NT2/D1 (cell line): Measurements from ENCODE around the gene SEMA4B.

Experiments
- DNase-seq: peaks from one replicate; pipeline ENCODE4 v3.0.0-alpha.2; 2011; ENCODE audit warnings: low read depth, low spot score
- H3K27me3 ChIP-seq: 2 replicates; pipeline ENCODE4 v1.6.0; 2011; ENCODE audit warnings: mild to moderate bottlenecking; ENCODE audit not compliant: insufficient read length, insufficient read depth
- H3K36me3 ChIP-seq: 2 replicates; pipeline ENCODE4 v1.6.1; 2011; ENCODE audit warnings: mild to moderate bottlenecking, low read length, mixed read lengths; ENCODE audit not compliant: insufficient read depth, insufficient read length
- H3K4me1 ChIP-seq: 2 replicates; pipeline ENCODE4 v1.5.1; 2011; ENCODE audit not compliant: insufficient read depth, insufficient read length
- H3K4me3 ChIP-seq: 2 replicates; pipeline ENCODE4 v1.5.1; 2011; ENCODE audit warnings: low read depth; ENCODE audit not compliant: insufficient read length
- H3K9ac ChIP-seq: 2 replicates; pipeline ENCODE4 v1.6.0; 2011; ENCODE audit warnings: low read depth; ENCODE audit not compliant: insufficient read length
- H3K9me3 ChIP-seq: 2 replicates; pipeline ENCODE4 v1.5.1; 2011; ENCODE audit warnings: mild to moderate bottlenecking, low read length; ENCODE audit not compliant: insufficient read depth
- SUZ12 ChIP-seq: IDR thresholded peaks from 2 replicates; pipeline ENCODE4 v1.6.1; 2011; ENCODE audit not compliant: insufficient read length, insufficient read depth; ENCODE audit errors: extremely low read depth
- YY1 ChIP-seq: IDR thresholded peaks from 2 replicates; pipeline ENCODE4 v1.6.1; 2011; ENCODE audit not compliant: insufficient read length, insufficient read depth
- ZNF274 ChIP-seq: IDR thresholded peaks from 2 replicates; pipeline ENCODE4 v1.6.1; 2011; ENCODE audit warnings: mild to moderate bottlenecking, low read depth, low read length

Gene SEMA4B

DNA sequence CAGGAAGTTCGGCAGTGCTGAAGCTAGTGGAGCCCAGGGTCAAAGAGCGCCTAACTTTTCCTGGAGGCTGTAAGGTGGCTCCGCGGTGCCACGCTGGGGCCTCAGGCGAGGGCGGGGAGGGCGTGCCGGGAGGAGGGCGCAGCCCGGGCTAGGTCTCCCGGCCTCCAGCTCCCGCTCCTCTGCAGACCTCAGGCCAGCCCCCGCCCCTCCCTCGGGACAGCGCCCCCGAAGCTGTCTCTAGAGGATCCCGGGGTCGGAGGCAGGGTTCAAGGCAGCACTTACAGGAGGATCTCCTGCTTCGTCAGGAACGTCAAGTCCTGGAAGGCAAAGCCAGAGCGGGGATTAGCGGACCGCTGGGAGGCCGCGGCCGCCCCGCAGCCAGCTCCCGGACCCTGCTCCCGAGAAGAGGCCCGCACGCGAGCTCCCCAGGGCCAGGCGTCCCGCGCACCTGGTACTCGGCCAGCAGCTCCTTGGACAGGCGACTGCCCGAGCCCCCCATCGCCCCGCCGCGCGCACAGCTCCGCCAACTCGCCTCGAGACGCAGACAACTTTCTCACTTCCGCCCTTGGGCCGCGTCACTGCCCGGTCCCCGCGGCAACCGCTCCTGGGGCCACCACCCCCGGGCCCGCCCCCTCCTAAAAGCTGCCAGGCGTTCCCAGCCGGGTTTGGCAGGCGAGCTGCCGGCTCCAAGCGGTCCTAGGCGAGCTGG lies 32.4 kb downstream of the SEMA4B start, which contains the start of gene CIB1:
TSS of gene CIB1 (minus strand) at position 555 of the 709 bp plus-strand sequence. CDS start at position 499, 56 bp downstream.
- Histone ChIP-seq H3K9ac (peak within 1 kb of the TSS; percentile 82), H3K27me3 (no peaks in the 10 kb centered on the region), H3K4me1 (no peaks in the 10 kb centered on the region), H3K9me3 (no peaks in the 10 kb centered on the region), H3K36me3 (peaks cover 45% of the 10 kb centered on the region), H3K4me3 (peak within 1 kb of the TSS; percentile 81)
- TF ChIP-seq SUZ12 (no peak), ZNF274 (no peak), YY1 (no peak)
- DNase-seq: peak; percentile 85

DNA sequence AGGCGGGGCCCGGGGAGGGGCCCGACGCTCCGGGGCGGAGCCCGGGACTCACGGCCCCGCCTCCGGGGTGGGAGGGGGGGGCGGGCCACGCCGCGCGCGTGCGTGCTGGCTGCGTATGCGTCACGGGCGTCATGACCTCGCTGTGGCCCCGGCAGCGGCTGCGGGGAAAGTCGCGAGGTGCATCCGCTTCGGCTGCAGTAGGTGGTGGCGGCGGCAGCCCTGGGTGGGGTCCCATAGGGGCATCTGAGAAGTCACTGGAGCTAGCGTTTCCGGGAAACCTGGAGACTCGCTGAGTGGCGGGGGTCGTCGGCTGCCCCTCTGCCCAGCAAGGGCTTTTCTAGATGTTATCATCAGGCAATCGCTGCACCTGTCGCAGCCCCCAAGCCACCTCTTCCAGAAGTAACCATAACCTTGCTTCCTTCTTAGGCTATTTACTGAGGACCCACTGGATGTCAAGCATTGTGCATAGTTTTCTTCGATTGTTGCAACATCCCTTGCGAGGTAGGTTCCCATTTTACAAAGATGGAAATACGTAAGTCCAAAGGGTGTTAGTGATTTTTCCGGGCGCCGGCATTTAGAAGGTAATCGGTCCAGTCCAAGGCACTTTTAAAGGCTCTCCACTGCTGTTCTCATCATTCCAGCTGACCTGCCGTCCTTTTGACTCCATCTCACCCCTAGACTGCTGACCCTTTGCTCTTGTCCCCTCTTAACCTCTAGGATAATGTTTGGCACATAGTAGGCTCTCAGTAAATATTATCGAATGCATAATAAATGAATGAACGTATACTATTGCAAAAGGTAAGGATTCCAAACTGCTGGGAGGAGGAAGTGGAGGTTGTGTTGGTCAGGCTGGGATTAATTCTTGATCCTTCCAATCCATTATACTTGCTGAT lies 33.2 kb downstream of the SEMA4B start, which contains the start of gene GDPGP1:
TSS of gene GDPGP1 (plus strand) at position 114 of the 893 bp plus-strand sequence. CDS start 6,700 bp downstream, outside the sequence.
- peak within 1 kb of the TSS; percentile 81 for H3K4me3 ChIP-seq
- H3K27me3 ChIP-seq: no peaks in the 10 kb centered on the region
- H3K36me3 ChIP-seq: peaks cover 39% of the 10 kb centered on the region
- no peaks in the 10 kb centered on the region for H3K4me1 ChIP-seq
- H3K9me3 ChIP-seq: no peaks in the 10 kb centered on the region
- peak within 1 kb of the TSS; percentile 82 for H3K9ac ChIP-seq
- no peak for DNase-seq
- TF ChIP-seq YY1 (no peak), SUZ12 (no peak)

DNA sequence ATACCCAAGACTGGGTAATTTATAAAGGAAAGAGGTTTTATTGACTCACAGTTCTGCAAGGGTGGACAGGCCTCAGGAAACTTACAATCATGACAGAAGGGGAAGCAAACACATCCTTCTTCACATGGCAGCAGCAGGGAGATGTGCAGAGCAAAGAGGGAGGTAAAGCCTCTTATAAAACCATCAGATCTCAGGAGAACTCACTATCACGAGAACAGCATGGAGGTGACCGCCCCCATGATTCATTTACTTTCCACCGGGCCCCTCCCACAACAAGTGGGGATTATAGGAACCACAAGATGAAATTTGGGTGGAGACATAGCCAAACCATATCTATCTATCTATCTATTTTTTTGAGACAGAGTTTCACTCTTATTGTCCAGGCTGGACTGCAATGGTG lies 38.2 kb downstream of the SEMA4B start:
- peaks cover 24% of the 10 kb centered on the region for H3K36me3 ChIP-seq
- no peak overlapping the region for H3K9ac ChIP-seq
- TF ChIP-seq YY1: no peak
- no peak for TF ChIP-seq SUZ12
- no peak for TF ChIP-seq ZNF274
- no peak for DNase-seq
- no peaks in the 10 kb centered on the region for H3K4me1 ChIP-seq
- no peaks in the 10 kb centered on the region for H3K9me3 ChIP-seq
- no peak overlapping the region for H3K4me3 ChIP-seq
- H3K27me3 ChIP-seq: no peaks in the 10 kb centered on the region

DNA sequence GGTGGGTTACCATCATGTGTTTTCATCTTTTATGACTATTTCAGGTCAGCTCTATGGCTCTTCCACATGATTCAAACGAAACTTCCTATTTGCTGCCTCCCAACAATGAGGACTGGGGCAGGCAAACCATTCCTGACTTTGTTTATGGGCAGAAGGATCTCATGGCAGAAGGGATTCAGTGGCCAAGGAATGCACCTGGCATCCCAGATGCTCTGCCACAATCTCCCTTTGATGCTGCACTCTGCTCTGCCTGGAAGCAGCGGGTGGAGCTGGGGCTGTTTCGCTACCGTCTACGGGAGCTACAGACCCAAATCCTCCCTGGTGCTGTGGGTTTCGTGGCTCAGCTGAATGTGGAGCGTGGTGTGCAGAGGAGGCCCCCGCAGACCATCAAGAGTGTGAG lies 39.7 kb downstream of the SEMA4B start:
- DNase-seq: no peak
- Histone ChIP-seq H3K36me3 (peaks cover 24% of the 10 kb centered on the region), H3K4me3 (no peak overlapping the region), H3K9me3 (no peaks in the 10 kb centered on the region), H3K27me3 (no peaks in the 10 kb centered on the region), H3K4me1 (no peaks in the 10 kb centered on the region), H3K9ac (no peak overlapping the region)
- TF ChIP-seq SUZ12: no peak
- TF ChIP-seq ZNF274: no peak
- no peak for TF ChIP-seq YY1

DNA sequence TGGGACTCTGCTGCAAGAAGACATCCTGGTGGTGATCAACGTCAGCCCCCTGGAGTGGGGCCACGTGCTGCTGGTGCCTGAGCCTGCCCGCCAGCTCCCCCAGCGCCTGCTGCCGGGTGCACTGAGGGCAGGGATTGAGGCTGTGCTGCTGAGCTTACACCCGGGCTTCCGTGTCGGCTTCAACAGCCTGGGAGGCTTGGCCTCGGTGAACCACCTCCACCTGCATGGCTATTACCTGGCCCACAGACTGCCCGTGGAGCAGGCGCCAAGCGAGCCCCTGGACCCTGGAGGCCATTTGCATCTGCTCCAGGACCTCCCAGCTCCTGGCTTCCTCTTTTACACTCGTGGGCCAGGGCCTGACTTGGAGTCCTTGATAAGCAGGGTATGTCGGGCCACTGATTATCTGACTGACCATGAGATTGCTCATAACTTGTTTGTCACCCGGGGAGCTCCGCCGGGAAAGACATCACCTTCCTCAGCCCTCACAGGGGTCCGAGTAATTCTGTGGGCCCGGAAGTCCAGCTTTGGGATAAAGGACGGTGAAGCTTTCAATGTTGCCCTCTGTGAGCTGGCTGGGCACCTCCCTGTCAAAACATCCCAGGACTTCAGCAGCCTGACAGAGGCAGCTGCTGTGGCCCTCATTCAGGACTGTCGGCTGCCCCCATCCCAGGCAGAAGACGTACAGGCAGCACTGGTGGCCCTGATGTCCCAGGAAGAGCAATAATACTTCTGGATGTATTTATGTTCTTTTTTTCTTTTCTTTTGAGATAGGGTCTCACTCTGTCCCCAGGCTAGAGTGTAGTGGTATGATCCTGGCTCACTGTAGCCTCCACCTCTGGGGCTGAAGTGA lies 40.4 kb downstream of the SEMA4B start:
- Histone ChIP-seq H3K9me3 (no peaks in the 10 kb centered on the region), H3K9ac (no peak overlapping the region), H3K27me3 (no peaks in the 10 kb centered on the region), H3K36me3 (peaks cover 19% of the 10 kb centered on the region), H3K4me3 (no peak overlapping the region), H3K4me1 (no peaks in the 10 kb centered on the region)
- TF ChIP-seq SUZ12 (no peak), YY1 (no peak), ZNF274 (no peak)
- no peak for DNase-seq

DNA sequence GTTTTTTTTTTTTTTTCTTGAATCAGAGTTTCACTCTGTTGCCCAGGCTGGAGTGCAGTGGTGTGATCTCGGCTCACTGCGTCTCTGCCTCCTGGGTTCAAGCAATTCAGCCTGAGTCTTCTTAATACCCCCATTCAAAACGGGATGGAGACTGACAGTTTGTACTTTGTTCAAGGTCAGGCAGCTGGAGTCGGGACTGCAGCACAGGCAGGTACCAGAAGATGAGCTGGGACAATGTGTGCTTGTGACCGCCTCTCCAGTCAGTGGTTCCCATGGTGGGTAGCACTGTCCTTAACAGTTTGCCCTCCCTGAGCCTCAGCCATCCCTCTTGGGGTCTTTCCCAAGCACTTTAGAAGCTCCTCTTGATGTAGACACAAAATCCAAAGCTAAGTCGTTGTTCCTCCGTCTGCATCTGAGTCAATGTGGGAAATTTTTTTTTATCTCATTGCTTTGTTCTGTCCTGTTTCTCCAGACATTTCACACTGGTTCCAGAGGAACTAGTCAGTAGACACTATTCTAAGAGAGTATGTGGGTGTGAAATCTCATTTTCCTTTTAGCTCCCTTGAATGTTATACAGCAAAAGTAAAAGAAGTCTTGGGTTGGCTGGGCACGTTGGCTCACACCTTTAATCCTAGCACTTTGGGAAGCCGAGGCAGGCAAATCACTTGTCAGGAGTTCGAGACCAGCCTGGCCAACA lies 43.0 kb downstream of the SEMA4B start:
- no peak for TF ChIP-seq ZNF274
- no peak for TF ChIP-seq SUZ12
- TF ChIP-seq YY1: no peak
- Histone ChIP-seq H3K4me1 (no peaks in the 10 kb centered on the region), H3K9ac (no peak overlapping the region), H3K27me3 (no peaks in the 10 kb centered on the region), H3K4me3 (no peak overlapping the region), H3K36me3 (peaks cover 10% of the 10 kb centered on the region), H3K9me3 (no peaks in the 10 kb centered on the region)
- DNase-seq: no peak
